ENCODE results near the gene PTPRG. TPM values are rescaled to one million over a fixed set of nuclear protein-coding genes. Genes with fewer than 3 reads are reported as not detected.

PTPRG gene
- total and polyA plus RNA-seq, 4 donors: 3.6 to 35.6 (median 8.1) TPM

DNA sequence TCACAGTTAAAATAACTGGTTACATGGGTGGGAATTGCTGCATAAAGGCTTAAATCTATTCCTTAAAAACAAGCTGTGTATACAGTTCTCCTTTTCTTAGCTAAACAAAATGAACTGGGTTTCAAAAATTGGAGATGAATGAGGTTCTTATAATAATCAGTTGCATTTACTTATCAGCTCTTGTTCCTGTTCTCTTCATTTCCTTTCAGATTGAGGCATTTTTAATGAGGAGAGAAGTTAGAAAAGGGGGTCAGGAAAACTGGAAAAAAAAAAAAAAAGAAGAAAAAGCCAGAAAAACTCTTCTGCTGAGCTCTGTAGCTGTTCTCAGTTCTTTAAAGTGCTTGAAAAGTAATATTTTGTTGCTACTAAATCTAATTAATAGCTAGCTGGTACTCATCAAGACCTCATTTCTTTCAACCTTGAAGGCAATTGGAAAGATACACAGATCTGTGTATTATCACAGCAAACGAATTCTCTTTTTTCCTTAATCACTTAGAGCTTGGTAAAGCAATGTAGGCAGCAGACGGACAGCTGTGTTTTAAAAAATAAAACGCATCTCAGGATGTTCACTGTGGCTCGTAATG is 32.2 kb downstream of the PTPRG start (continued):
- TF ChIP-seq, protein P1, sequence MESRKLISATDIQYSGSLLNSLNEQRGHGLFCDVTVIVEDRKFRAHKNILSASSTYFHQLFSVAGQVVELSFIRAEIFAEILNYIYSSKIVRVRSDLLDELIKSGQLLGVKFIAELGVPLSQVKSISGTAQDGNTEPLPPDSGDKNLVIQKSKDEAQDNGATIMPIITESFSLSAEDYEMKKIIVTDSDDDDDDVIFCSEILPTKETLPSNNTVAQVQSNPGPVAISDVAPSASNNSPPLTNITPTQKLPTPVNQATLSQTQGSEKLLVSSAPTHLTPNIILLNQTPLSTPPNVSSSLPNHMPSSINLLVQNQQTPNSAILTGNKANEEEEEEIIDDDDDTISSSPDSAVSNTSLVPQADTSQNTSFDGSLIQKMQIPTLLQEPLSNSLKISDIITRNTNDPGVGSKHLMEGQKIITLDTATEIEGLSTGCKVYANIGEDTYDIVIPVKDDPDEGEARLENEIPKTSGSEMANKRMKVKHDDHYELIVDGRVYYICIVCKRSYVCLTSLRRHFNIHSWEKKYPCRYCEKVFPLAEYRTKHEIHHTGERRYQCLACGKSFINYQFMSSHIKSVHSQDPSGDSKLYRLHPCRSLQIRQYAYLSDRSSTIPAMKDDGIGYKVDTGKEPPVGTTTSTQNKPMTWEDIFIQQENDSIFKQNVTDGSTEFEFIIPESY (IDR thresholded peaks at IDR 0.05): no peak
- TF ChIP-seq HNF4G (IDR thresholded peaks at IDR 0.05) (no peak), HNF4A (conservative IDR thresholded peaks at IDR 0.05) (no peak), SP1 (IDR thresholded peaks at IDR 0.05) (no peak), FOXA1 (IDR thresholded peaks at IDR 0.05) (no peak), GABPA (IDR thresholded peaks at IDR 0.05 in 1 of 2, conservative IDR thresholded peaks at IDR 0.05 in 1 of 2) (no peak)
- TF ChIP-seq, protein P2, sequence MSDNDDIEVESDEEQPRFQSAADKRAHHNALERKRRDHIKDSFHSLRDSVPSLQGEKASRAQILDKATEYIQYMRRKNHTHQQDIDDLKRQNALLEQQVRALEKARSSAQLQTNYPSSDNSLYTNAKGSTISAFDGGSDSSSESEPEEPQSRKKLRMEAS (IDR thresholded peaks at IDR 0.05): no peak

DNA sequence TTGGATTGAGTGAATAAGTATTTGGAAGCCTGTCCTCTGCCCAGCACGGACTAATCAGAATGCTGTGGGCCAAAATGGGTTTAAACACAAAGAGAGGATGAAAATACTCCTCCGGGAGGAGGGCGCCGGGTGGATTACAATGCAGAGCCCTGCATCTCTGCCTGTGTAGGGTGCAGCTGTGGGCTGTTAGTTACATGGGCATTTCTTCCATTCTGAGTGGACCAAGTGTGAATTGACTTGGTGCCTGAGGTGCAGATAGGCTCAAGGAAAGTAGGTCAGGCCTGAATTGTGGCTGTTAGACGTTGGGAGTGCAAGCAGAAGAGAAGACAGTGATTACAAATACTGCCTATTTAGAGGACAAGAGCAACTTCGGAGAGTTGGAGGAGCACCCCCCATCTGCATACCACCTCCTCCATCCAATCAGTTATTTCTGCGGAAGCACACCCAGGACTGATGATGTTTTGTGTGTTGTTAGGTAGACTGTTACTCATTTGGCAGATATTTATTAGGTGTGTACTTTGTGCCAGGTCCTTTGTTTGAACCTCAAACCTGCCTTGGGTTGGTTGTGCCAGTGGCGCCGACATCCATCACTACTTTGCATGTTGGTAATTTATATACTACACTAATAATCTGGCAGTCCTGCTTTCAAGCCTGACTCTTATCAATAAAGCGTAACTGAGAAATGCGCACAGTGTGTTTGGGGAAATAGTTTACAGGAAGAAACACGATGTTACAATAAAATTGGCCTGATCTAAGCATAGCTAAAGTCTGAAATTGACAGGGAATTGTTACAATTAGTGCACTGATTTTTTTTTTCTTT is 33.0 kb downstream of the PTPRG start:
- Histone ChIP-seq H3K4me3 (ENCODE audit: low read depth in 1 of 3, low read length in 3 of 3) (no peak overlapping the region), H3K27ac (ENCODE audit: low read depth in 1 of 2, low read length in 2 of 2) (no peak overlapping the region), H3K4me1 (ENCODE audit: control insufficient read depth in 4 of 4, insufficient read depth in 4 of 4, low read length in 3 of 4) (peaks cover 0 to 7% (median 0%) of the 10 kb centered on the region in 4 donors), H3K9ac (ENCODE audit: low read depth in 1 of 2, low read length in 2 of 2) (no peak overlapping the region), H3K9me3 (ENCODE audit: control insufficient read depth in 4 of 4, low read length in 3 of 4) (no peaks in the 10 kb centered on the region), H3K27me3 (ENCODE audit: control insufficient read depth in 4 of 4, insufficient read depth in 4 of 4, low read length in 3 of 4) (no peaks in the 10 kb centered on the region), H3K36me3 (ENCODE audit: control insufficient read depth in 4 of 4, insufficient read depth in 3 of 4, low read depth in 1 of 4, low read length in 3 of 4) (no peaks in the 10 kb centered on the region)
- TF ChIP-seq, protein P1 (IDR thresholded peaks at IDR 0.05): no peak
- TF ChIP-seq HNF4G (IDR thresholded peaks at IDR 0.05) (no peak), SP1 (IDR thresholded peaks at IDR 0.05) (no peak), GABPA (IDR thresholded peaks at IDR 0.05 in 1 of 2, conservative IDR thresholded peaks at IDR 0.05 in 1 of 2) (no peak), RXRA (IDR thresholded peaks at IDR 0.05) (no peak), TAF1 (conservative IDR thresholded peaks at IDR 0.05) (no peak), FOXA1 (IDR thresholded peaks at IDR 0.05) (no peak), NR2F2 (IDR thresholded peaks at IDR 0.05) (no peak)
- TF ChIP-seq, protein P3, sequence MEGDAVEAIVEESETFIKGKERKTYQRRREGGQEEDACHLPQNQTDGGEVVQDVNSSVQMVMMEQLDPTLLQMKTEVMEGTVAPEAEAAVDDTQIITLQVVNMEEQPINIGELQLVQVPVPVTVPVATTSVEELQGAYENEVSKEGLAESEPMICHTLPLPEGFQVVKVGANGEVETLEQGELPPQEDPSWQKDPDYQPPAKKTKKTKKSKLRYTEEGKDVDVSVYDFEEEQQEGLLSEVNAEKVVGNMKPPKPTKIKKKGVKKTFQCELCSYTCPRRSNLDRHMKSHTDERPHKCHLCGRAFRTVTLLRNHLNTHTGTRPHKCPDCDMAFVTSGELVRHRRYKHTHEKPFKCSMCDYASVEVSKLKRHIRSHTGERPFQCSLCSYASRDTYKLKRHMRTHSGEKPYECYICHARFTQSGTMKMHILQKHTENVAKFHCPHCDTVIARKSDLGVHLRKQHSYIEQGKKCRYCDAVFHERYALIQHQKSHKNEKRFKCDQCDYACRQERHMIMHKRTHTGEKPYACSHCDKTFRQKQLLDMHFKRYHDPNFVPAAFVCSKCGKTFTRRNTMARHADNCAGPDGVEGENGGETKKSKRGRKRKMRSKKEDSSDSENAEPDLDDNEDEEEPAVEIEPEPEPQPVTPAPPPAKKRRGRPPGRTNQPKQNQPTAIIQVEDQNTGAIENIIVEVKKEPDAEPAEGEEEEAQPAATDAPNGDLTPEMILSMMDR (IDR thresholded peaks at IDR 0.05; ENCODE audit: low read depth, low read length, missing input control): no peak
- DNase-seq (ENCODE audit: low spot score): no peak
- 72% methylated on average over 12 of the region's 12 CpGs for WGBS

DNA sequence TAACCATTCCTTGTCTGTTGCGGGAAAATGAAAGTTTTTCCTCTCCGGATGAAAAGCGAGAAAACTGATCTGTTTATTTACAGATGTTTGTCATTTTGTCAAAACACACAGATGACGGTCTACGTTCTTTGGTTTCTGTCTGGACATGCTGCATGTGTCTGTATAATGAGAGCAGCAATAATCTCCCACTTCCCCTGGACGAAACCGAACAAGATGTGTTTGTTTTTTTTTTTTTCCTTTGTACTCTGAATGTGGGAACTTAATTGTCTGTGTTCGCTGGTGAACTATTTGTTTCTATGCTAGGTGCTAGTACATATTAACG is 33.6 kb downstream of the PTPRG start:
- Histone ChIP-seq H3K27me3 (ENCODE audit: control insufficient read depth in 4 of 4, insufficient read depth in 4 of 4, low read length in 3 of 4) (no peaks in the 10 kb centered on the region), H3K4me1 (ENCODE audit: control insufficient read depth in 4 of 4, insufficient read depth in 4 of 4, low read length in 3 of 4) (peaks cover 0 to 7% (median 0%) of the 10 kb centered on the region in 4 donors), H3K36me3 (ENCODE audit: control insufficient read depth in 4 of 4, insufficient read depth in 3 of 4, low read depth in 1 of 4, low read length in 3 of 4) (no peaks in the 10 kb centered on the region), H3K4me3 (ENCODE audit: low read depth in 1 of 3, low read length in 3 of 3) (no peak overlapping the region), H3K9ac (ENCODE audit: low read depth in 1 of 2, low read length in 2 of 2) (no peak overlapping the region), H3K9me3 (ENCODE audit: control insufficient read depth in 4 of 4, low read length in 3 of 4) (no peaks in the 10 kb centered on the region), H3K27ac (ENCODE audit: low read depth in 1 of 2, low read length in 2 of 2) (no peak overlapping the region)
- no peak for DNase-seq (ENCODE audit: low spot score)
- TF ChIP-seq JUND (IDR thresholded peaks at IDR 0.05) (no peak), HNF4A (conservative IDR thresholded peaks at IDR 0.05) (no peak)
- WGBS: 46% methylated on average over 9 of the region's 9 CpGs

Data from liver (tissue), 9 donors.